Measurements from ENCODE around the gene SSBP3. TPM values are rescaled to one million over a fixed set of nuclear protein-coding genes. Genes with fewer than 3 reads are reported as not detected.

Gene SSBP3
- polyA plus RNA-seq, 1 of the 3 experiments (the other 2 are of a cell fraction): 26.2 TPM

DNA sequence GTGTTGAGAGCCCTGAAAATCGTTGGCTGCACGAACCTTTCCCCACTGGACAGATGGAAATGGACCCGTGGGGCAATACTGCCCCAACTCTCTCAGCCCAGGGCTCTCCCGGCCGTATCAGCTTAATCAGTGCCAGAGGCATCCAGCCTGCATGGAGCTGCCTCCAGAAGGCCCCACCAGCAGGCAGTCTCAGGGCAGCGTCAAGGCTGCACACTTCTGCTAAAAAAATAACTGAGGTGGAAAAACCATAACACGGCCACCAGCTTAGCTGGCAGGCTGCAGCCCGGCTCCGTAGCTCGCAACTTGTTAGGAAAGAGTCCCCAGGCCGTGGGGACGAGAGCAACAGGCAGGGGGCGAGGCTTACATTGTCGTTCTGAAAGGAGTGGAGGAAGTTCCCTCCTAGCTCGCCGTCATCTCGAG lies 178.3 kb downstream of the SSBP3 start:
- peaks cover 7% of the 10 kb centered on the region for H3F3A ChIP-seq (replicated peaks; ENCODE audit: insufficient read depth)
- ChIA-PET CTCF (interaction anchor here (0.5 to 4.8 kb wide), 3 partner anchors 46 to 261 kb away, joined by 3 to 20 read pairs (median 12); no protein-coding TSS in a partner anchor), POLR2A (interaction anchor here (0.7 to 1.1 kb wide), 2 partner anchors 18 to 41 kb away, joined by 3 read pairs; no protein-coding TSS in a partner anchor)
- H2AFZ ChIP-seq (ENCODE audit: low read depth): no peak overlapping the region
- H3K4me2 ChIP-seq: peak overlapping the region; percentile 68; the same call in 1 of the 2 replicates
- no peaks in the 10 kb centered on the region for H3K27me3 ChIP-seq (ENCODE audit: insufficient read depth)
- no peaks in the 10 kb centered on the region for H3K9me2 ChIP-seq
- H3K27ac ChIP-seq (ENCODE audit: low read depth in 2 of 2, low read length in 1 of 2): peak overlapping the region; percentile 36 to 95; a peak in 3 of 4 replicates
- peaks cover 0 to 5% of the 10 kb centered on the region in 2 experiments for H3K36me3 ChIP-seq (replicated peaks in 1 of 2; ENCODE audit: control insufficient read depth in 1 of 2, insufficient read depth in 2 of 2, low read length in 1 of 2)
- DNase-seq: peak; percentile 73
- 64% methylated on average over 17 of the region's 17 CpGs for WGBS (ENCODE audit: low lambda C conversion rate)
- peaks cover 18 to 80% of the 10 kb centered on the region in 2 experiments for H3K4me1 ChIP-seq (ENCODE audit: control insufficient read depth in 1 of 2, insufficient read depth in 2 of 2, low read depth in 1 of 2, low read length in 1 of 2)
- H4K20me1 ChIP-seq (ENCODE audit: insufficient read depth): no peaks in the 10 kb centered on the region
- no peak overlapping the region for H3K4me3 ChIP-seq (ENCODE audit: low read depth in 2 of 2, low read length in 1 of 2)
- no peaks in the 10 kb centered on the region for H3K79me2 ChIP-seq (ENCODE audit: insufficient read depth)
- H3K9ac ChIP-seq: no peak overlapping the region
- H3K9me3 ChIP-seq: no peaks in the 10 kb centered on the region
- no peak for TF ChIP-seq FOSL2 (IDR thresholded peaks at IDR 0.05; ENCODE audit: borderline replicate concordance, low read depth)
- TF ChIP-seq, protein P1, sequence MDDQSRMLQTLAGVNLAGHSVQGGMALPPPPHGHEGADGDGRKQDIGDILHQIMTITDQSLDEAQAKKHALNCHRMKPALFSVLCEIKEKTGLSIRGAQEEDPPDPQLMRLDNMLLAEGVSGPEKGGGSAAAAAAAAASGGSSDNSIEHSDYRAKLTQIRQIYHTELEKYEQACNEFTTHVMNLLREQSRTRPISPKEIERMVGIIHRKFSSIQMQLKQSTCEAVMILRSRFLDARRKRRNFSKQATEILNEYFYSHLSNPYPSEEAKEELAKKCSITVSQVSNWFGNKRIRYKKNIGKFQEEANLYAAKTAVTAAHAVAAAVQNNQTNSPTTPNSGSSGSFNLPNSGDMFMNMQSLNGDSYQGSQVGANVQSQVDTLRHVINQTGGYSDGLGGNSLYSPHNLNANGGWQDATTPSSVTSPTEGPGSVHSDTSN (IDR thresholded peaks at IDR 0.05): no peak
- no peak for TF ChIP-seq NFIC (IDR thresholded peaks at IDR 0.05; ENCODE audit: borderline replicate concordance)
- TF ChIP-seq SIN3A (IDR thresholded peaks at IDR 0.05; ENCODE audit: borderline replicate concordance, low read depth, low read length): no peak
- TF ChIP-seq, protein P2, sequence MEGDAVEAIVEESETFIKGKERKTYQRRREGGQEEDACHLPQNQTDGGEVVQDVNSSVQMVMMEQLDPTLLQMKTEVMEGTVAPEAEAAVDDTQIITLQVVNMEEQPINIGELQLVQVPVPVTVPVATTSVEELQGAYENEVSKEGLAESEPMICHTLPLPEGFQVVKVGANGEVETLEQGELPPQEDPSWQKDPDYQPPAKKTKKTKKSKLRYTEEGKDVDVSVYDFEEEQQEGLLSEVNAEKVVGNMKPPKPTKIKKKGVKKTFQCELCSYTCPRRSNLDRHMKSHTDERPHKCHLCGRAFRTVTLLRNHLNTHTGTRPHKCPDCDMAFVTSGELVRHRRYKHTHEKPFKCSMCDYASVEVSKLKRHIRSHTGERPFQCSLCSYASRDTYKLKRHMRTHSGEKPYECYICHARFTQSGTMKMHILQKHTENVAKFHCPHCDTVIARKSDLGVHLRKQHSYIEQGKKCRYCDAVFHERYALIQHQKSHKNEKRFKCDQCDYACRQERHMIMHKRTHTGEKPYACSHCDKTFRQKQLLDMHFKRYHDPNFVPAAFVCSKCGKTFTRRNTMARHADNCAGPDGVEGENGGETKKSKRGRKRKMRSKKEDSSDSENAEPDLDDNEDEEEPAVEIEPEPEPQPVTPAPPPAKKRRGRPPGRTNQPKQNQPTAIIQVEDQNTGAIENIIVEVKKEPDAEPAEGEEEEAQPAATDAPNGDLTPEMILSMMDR (IDR thresholded peaks at IDR 0.05): no peak; the same call in 1 of the 2 replicates
- TF ChIP-seq JUND (IDR thresholded peaks at IDR 0.05): no peak
- 0 out of 2 replicates have a peak, but pooled peaks have one; percentile 15 for TF ChIP-seq FOXJ3 (CRISPR knock-in tag; IDR thresholded peaks at IDR 0.05)
- TF ChIP-seq GABPA (IDR thresholded peaks at IDR 0.05; ENCODE audit: low read depth): no peak
- TF ChIP-seq, protein P3, sequence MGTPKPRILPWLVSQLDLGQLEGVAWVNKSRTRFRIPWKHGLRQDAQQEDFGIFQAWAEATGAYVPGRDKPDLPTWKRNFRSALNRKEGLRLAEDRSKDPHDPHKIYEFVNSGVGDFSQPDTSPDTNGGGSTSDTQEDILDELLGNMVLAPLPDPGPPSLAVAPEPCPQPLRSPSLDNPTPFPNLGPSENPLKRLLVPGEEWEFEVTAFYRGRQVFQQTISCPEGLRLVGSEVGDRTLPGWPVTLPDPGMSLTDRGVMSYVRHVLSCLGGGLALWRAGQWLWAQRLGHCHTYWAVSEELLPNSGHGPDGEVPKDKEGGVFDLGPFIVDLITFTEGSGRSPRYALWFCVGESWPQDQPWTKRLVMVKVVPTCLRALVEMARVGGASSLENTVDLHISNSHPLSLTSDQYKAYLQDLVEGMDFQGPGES (IDR thresholded peaks at IDR 0.05; ENCODE audit: low read depth, low read length): no peak
- no peak for TF ChIP-seq POLR2AphosphoS5 (IDR thresholded peaks at IDR 0.05; ENCODE audit: low read depth, low read length)
- no peak for TF ChIP-seq ELF1 (IDR thresholded peaks at IDR 0.05)
- peak; percentile 81 for TF ChIP-seq GATA2 (CRISPR knock-in tag; IDR thresholded peaks at IDR 0.05)
- no peak for TF ChIP-seq EZH2phosphoT487 (IDR thresholded peaks at IDR 0.05; ENCODE audit: borderline replicate concordance, low read depth)
- TF ChIP-seq CHD2 (IDR thresholded peaks at IDR 0.05; ENCODE audit: low read length, partially characterized antibody): peak; percentile 71
- peak; percentile 59; the same call in 1 of the 2 replicates for TF ChIP-seq RCOR1 (IDR thresholded peaks at IDR 0.05; ENCODE audit: low read length)
- TF ChIP-seq, protein P4, sequence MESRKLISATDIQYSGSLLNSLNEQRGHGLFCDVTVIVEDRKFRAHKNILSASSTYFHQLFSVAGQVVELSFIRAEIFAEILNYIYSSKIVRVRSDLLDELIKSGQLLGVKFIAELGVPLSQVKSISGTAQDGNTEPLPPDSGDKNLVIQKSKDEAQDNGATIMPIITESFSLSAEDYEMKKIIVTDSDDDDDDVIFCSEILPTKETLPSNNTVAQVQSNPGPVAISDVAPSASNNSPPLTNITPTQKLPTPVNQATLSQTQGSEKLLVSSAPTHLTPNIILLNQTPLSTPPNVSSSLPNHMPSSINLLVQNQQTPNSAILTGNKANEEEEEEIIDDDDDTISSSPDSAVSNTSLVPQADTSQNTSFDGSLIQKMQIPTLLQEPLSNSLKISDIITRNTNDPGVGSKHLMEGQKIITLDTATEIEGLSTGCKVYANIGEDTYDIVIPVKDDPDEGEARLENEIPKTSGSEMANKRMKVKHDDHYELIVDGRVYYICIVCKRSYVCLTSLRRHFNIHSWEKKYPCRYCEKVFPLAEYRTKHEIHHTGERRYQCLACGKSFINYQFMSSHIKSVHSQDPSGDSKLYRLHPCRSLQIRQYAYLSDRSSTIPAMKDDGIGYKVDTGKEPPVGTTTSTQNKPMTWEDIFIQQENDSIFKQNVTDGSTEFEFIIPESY (IDR thresholded peaks at IDR 0.05; ENCODE audit: borderline replicate concordance, low read depth): no peak
- TF ChIP-seq, protein P5, sequence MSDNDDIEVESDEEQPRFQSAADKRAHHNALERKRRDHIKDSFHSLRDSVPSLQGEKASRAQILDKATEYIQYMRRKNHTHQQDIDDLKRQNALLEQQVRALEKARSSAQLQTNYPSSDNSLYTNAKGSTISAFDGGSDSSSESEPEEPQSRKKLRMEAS (IDR thresholded peaks at IDR 0.05; ENCODE audit: low read depth): no peak
- no peak for TF ChIP-seq RFX5 (IDR thresholded peaks at IDR 0.05; ENCODE audit: low read length)
- TF ChIP-seq, protein P6, sequence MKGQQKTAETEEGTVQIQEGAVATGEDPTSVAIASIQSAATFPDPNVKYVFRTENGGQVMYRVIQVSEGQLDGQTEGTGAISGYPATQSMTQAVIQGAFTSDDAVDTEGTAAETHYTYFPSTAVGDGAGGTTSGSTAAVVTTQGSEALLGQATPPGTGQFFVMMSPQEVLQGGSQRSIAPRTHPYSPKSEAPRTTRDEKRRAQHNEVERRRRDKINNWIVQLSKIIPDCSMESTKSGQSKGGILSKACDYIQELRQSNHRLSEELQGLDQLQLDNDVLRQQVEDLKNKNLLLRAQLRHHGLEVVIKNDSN (IDR thresholded peaks at IDR 0.05; ENCODE audit: borderline replicate concordance, low read depth): no peak
- TF ChIP-seq RXRA (IDR thresholded peaks at IDR 0.05; ENCODE audit: borderline replicate concordance, low read depth): no peak
- no peak for TF ChIP-seq TCF12 (IDR thresholded peaks at IDR 0.05)
- no peak for TF ChIP-seq MEF2A (IDR thresholded peaks at IDR 0.05; ENCODE audit: borderline replicate concordance, low read depth)
- TF ChIP-seq EP300 (IDR thresholded peaks at IDR 0.05; ENCODE audit: borderline replicate concordance in 1 of 2, low read depth in 1 of 2, low read length in 1 of 2): peak in 1 of 2 experiments; percentile 62; a peak in 1 of 4 replicates
